Ishikawa (cell line): ENCODE data around the gene GUCA1A.

Experiments
- CREB1 ChIP-seq: IDR thresholded peaks from 2 replicates; pipeline ENCODE4 v1.6.1; 2012; ENCODE audit warnings: low read depth
- EP300 ChIP-seq: IDR thresholded peaks from 2 replicates; pipeline ENCODE4 v1.6.1; 2012; ENCODE audit warnings: borderline replicate concordance
- FOXM1 ChIP-seq: IDR thresholded peaks from 2 replicates; pipeline ENCODE4 v1.6.1; 2012; ENCODE audit warnings: low read depth, borderline replicate concordance
- NFIC ChIP-seq: IDR thresholded peaks from 2 replicates; pipeline ENCODE4 v1.6.1; 2012
- RAD21 ChIP-seq: IDR thresholded peaks from 2 replicates; pipeline ENCODE4 v1.6.1; 2012; ENCODE audit warnings: low read depth
- TF ChIP-seq, protein P1 (sequence below): IDR thresholded peaks from 2 replicates; pipeline ENCODE4 v1.6.1; 2012

GRCh38 chr6:42188406-42188805 lies 15.2 kb downstream of the GUCA1A start:
- no peak for TF ChIP-seq EP300
- TF ChIP-seq, protein P1, sequence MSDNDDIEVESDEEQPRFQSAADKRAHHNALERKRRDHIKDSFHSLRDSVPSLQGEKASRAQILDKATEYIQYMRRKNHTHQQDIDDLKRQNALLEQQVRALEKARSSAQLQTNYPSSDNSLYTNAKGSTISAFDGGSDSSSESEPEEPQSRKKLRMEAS: no peak
- TF ChIP-seq NFIC: no peak
- no peak for TF ChIP-seq RAD21
- no peak for TF ChIP-seq CREB1
- no peak for TF ChIP-seq FOXM1
